DOHH2 (cell line): Measurements from ENCODE around the gene MYO18B.
A peak's percentile ranks its signal among the peaks of the same experiment; 100 is the strongest.

Experiments used
- H3F3A ChIP-seq: fragments of 200-600 bp; sonication (generic), shearing (Covaris generic); 2 replicates; pipeline ENCODE4 v1.6.0; 2016; ENCODE audit warnings: antibody characterized with exemption, mild to moderate bottlenecking; ENCODE audit not compliant: control insufficient read depth, insufficient read depth
- H3K27ac ChIP-seq: fragments of 200-600 bp; sonication (generic); 2 replicates; pipeline ENCODE4 v1.5.1; 2014; ENCODE audit warnings: low read depth, mild to moderate bottlenecking, low read length, moderate library complexity
- H3K27me3 ChIP-seq: fragments of 200-600 bp; sonication (generic); 2 replicates; pipeline ENCODE4 v1.6.1; 2014; ENCODE audit warnings: mild to moderate bottlenecking, low read length, mixed read lengths; ENCODE audit not compliant: control insufficient read depth
- H3K36me3 ChIP-seq: fragments of 200-600 bp; sonication (generic); 2 replicates; pipeline ENCODE4 v1.6.1; 2014; ENCODE audit warnings: mild to moderate bottlenecking, low read length, moderate library complexity, mixed read lengths; ENCODE audit not compliant: control insufficient read depth
- H3K4me1 ChIP-seq: fragments of 200-600 bp; sonication (generic); 2 replicates; pipeline ENCODE4 v1.6.1; 2014; ENCODE audit warnings: mild to moderate bottlenecking, low read length, mixed read lengths; ENCODE audit not compliant: control insufficient read depth
- H3K4me2 ChIP-seq: fragments of 200-600 bp; sonication (generic); 2 replicates; pipeline ENCODE4 v1.6.0; 2014; ENCODE audit warnings: mild to moderate bottlenecking, low read length, moderate library complexity
- H3K4me3 ChIP-seq: fragments of 200-600 bp; sonication (generic); 2 replicates; pipeline ENCODE4 v1.5.1; 2014; ENCODE audit warnings: mild to moderate bottlenecking, low read length, mixed read lengths
- H3K79me2 ChIP-seq: fragments of 200-600 bp; sonication (generic); 2 replicates; pipeline ENCODE4 v1.6.1; 2014; ENCODE audit warnings: mild to moderate bottlenecking, low read length, mixed read lengths; ENCODE audit not compliant: control insufficient read depth
- H3K9me2 ChIP-seq: fragments of 200-600 bp; sonication (generic); replicated peaks from 2 replicates; pipeline ENCODE4 v1.6.1; 2014; ENCODE audit warnings: mild to moderate bottlenecking, low read length, mixed read lengths; ENCODE audit not compliant: control insufficient read depth
- H3K9me3 ChIP-seq: fragments of 200-600 bp; sonication (generic); 2 replicates; pipeline ENCODE4 v1.6.1; 2014; ENCODE audit warnings: antibody characterized with exemption, low read length, mixed read lengths; ENCODE audit not compliant: control insufficient read depth, insufficient read depth
- H4K20me1 ChIP-seq: fragments of 200-600 bp; sonication (generic); 2 replicates; pipeline ENCODE4 v1.6.0; 2014; ENCODE audit warnings: low read depth, mild to moderate bottlenecking, antibody characterized with exemption, low read length, moderate library complexity; ENCODE audit not compliant: control insufficient read depth, insufficient read depth
- CTCF ChIP-seq: fragments of 200-600 bp; sonication (generic); IDR thresholded peaks from one replicate; pipeline ENCODE4 v1.5.1; 2014; ENCODE audit warnings: antibody characterized with exemption, mild to moderate bottlenecking, low read depth, low read length; ENCODE audit not compliant: poor library complexity, severe bottlenecking
- EZH2phosphoT487 ChIP-seq: fragments of 200-600 bp; sonication (generic); IDR thresholded peaks from 2 replicates; pipeline ENCODE4 v1.6.1; 2017; ENCODE audit warnings: borderline replicate concordance, mild to moderate bottlenecking, antibody characterized with exemption, low read length, moderate library complexity, mixed read lengths

The MYO18B gene

GRCh38 chr22:25777870-25778269 lies 35.9 kb downstream of the MYO18B start:
- Histone ChIP-seq H3K27ac (no peak overlapping the region), H3K4me1 (no peaks in the 10 kb centered on the region), H3K79me2 (no peaks in the 10 kb centered on the region), H3K9me2 (no peaks in the 10 kb centered on the region), H3K4me2 (no peak overlapping the region), H3K36me3 (no peaks in the 10 kb centered on the region), H3K27me3 (no peaks in the 10 kb centered on the region), H3K9me3 (no peaks in the 10 kb centered on the region), H3K4me3 (no peak overlapping the region), H4K20me1 (no peaks in the 10 kb centered on the region), H3F3A (no peaks in the 10 kb centered on the region)
- TF ChIP-seq EZH2phosphoT487: no peak
- peak; percentile 32 for TF ChIP-seq CTCF

- Histone ChIP-seq H3F3A (no peaks in the 10 kb centered on the region), H3K9me3 (no peaks in the 10 kb centered on the region), H3K27me3 (no peaks in the 10 kb centered on the region; the same call in 1 of the 2 replicates), H3K79me2 (no peaks in the 10 kb centered on the region), H3K4me1 (no peaks in the 10 kb centered on the region), H3K36me3 (no peaks in the 10 kb centered on the region), H3K27ac (no peak overlapping the region), H4K20me1 (no peaks in the 10 kb centered on the region), H3K4me3 (no peak overlapping the region), H3K9me2 (no peaks in the 10 kb centered on the region), H3K4me2 (no peak overlapping the region)
- TF ChIP-seq EZH2phosphoT487 (no peak), CTCF (no peak)
Observed at GRCh38 chr22:25779426-25779825, 37.4 kb downstream of the MYO18B start.

DNA sequence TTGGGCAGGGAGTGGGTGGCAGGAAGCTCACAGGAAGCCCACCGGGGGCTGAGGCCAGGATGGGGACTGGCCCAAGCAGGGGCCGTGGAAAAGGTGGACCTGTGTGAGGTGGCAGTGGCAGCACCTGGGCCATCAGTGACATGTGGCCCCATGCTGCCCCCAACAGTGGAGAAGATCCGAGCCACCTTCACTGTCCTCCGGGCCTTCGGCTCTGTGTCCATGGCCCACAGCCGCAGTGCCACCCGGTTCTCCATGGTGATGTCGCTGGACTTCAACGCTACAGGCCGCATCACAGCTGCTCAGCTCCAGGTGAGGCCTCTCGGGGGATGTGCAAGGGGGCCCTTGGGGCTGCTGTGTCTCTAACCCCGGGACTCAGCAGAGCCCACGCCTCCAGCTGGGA lies 37.9 kb downstream of the MYO18B start:
- no peaks in the 10 kb centered on the region for H3F3A ChIP-seq
- H3K27me3 ChIP-seq: no peaks in the 10 kb centered on the region; the same call in 1 of the 2 replicates
- H3K36me3 ChIP-seq: no peaks in the 10 kb centered on the region
- no peaks in the 10 kb centered on the region for H3K79me2 ChIP-seq
- H3K4me3 ChIP-seq: no peak overlapping the region
- TF ChIP-seq CTCF: no peak
- TF ChIP-seq EZH2phosphoT487: no peak
- no peak overlapping the region for H3K4me2 ChIP-seq
- H3K4me1 ChIP-seq: no peaks in the 10 kb centered on the region
- H4K20me1 ChIP-seq: no peaks in the 10 kb centered on the region
- no peaks in the 10 kb centered on the region for H3K9me3 ChIP-seq
- no peak overlapping the region for H3K27ac ChIP-seq
- H3K9me2 ChIP-seq: no peaks in the 10 kb centered on the region
